Umbilical cord (tissue), 2 donors: ENCODE data around the gene GPR31. TPM values are rescaled to one million over a fixed set of nuclear protein-coding genes. Genes with fewer than 3 reads are reported as not detected.
"Not testable (repeated sequence)": the region's sequence is repeated elsewhere in the genome, so short reads cannot be mapped to it uniquely, and the experiment has no call there.

ENCODE experiments used
- DNase-seq: peaks from one replicate; pipeline ENCODE4 v3.0.0-alpha.2; 2015; ENCODE audit warnings: low spot score
- total RNA-seq: library from RNA; depleted of rRNA; stranded (reverse); fragments of >200 nt; gene quantifications from one replicate; pipeline ENCODE4 v1.2.3, GENCODE V29; 2014; ENCODE audit warnings: low replicate concordance; ENCODE audit not compliant: insufficient read depth

GPR31 gene
- 1.7 TPM for total RNA-seq

- no peak for DNase-seq
Observed at GRCh38 chr6:167157863-167158262, at the start of gene GPR31. TSS of gene GPR31 (minus strand) at chr6:167157980. CDS start at chr6:167157831, 149 bp downstream.

GRCh38 chr6:167207527-167207926 lies 49.7 kb upstream of the GPR31 start:
- DNase-seq = no peak

- not testable (repeated sequence) for DNase-seq
Observed at GRCh38 chr6:167205316-167205715, 47.5 kb upstream of the GPR31 start.

- DNase-seq = peak; percentile 68
Observed at GRCh38 chr6:167204059-167204348, 46.2 kb upstream of the GPR31 start.

GRCh38 chr6:167203261-167204058 lies 45.7 kb upstream of the GPR31 start:
- peak; percentile 62 for DNase-seq

- not testable (repeated sequence) for DNase-seq
Observed at GRCh38 chr6:167202613-167203012, 44.8 kb upstream of the GPR31 start.

- no peak for DNase-seq
Observed at GRCh38 chr6:167200806-167201205, 43.0 kb upstream of the GPR31 start.

- not testable (repeated sequence) for DNase-seq
Observed at GRCh38 chr6:167195941-167196610, 38.3 kb upstream of the GPR31 start.

- not testable (repeated sequence) for DNase-seq
Observed at GRCh38 chr6:167193515-167194125, 35.8 kb upstream of the GPR31 start.

GRCh38 chr6:167191043-167191583 lies 33.3 kb upstream of the GPR31 start:
- not testable (repeated sequence) for DNase-seq

- not testable (repeated sequence) for DNase-seq
Observed at GRCh38 chr6:167187275-167187674, 29.5 kb upstream of the GPR31 start.

GRCh38 chr6:167185101-167185500 lies 27.3 kb upstream of the GPR31 start:
- not testable (repeated sequence) for DNase-seq

GRCh38 chr6:167182913-167183314 lies 25.1 kb upstream of the GPR31 start:
- DNase-seq = not testable (repeated sequence)

- DNase-seq = not testable (repeated sequence)
Observed at GRCh38 chr6:167181351-167181750, 23.6 kb upstream of the GPR31 start.

GRCh38 chr6:167180086-167180485 lies 22.3 kb upstream of the GPR31 start:
- DNase-seq = not testable (repeated sequence)

- DNase-seq = not testable (repeated sequence)
Observed at GRCh38 chr6:167178896-167179655, 21.3 kb upstream of the GPR31 start.

- DNase-seq = not testable (repeated sequence)
Observed at GRCh38 chr6:167177271-167177670, 19.5 kb upstream of the GPR31 start.

- DNase-seq = not testable (repeated sequence)
Observed at GRCh38 chr6:167172011-167172410, 14.2 kb upstream of the GPR31 start.

- not testable (repeated sequence) for DNase-seq
Observed at GRCh38 chr6:167171300-167171699, 13.5 kb upstream of the GPR31 start.

GRCh38 chr6:167169867-167170266 lies 12.1 kb upstream of the GPR31 start:
- not testable (repeated sequence) for DNase-seq

- DNase-seq = not testable (repeated sequence)
Observed at GRCh38 chr6:167168296-167168695, 10.5 kb upstream of the GPR31 start.
